Activated T-helper 17 cell treated with anti-CD3 and anti-CD28 coated beads, Interleukin-2, amount 50 U/mL, for 72 hours (primary cell): ENCODE measurements around the gene KCNJ13. TPM values are rescaled to one million over a fixed set of nuclear protein-coding genes. Genes with fewer than 3 reads are reported as not detected.

Source experiments
- ATAC-seq: fragments of 150-1000 bp; cut with Tn5 transposase; replicated peaks from 2 replicates; pipeline ENCODE4 v1.10.0; 2021; ENCODE audit warnings: mild to moderate bottlenecking, moderate library complexity
- H3K27ac Mint-ChIP-seq: one replicate; pipeline ENCODE4 v1.8.0; 2022; ENCODE audit warnings: mixed read lengths
- H3K27me3 Mint-ChIP-seq: one replicate; pipeline ENCODE4 v1.8.0; 2022; ENCODE audit warnings: mixed read lengths
- H3K36me3 Mint-ChIP-seq: one replicate; pipeline ENCODE4 v1.8.0; 2022; ENCODE audit warnings: low read depth, mild to moderate bottlenecking, mixed read lengths
- H3K4me1 Mint-ChIP-seq: one replicate; pipeline ENCODE4 v1.8.0; 2022; ENCODE audit warnings: mixed read lengths
- H3K4me3 Mint-ChIP-seq: one replicate; pipeline ENCODE4 v1.8.0; 2022; ENCODE audit warnings: mild to moderate bottlenecking, mixed read lengths
- H3K9me3 Mint-ChIP-seq: one replicate; pipeline ENCODE4 v1.8.0; 2022; ENCODE audit warnings: mixed read lengths
- total RNA-seq, 2 donors: library from RNA; stranded (reverse); gene quantifications; one replicate each; pipeline ENCODE4 v1.2.3, GENCODE V29; 2022

KCNJ13 gene
- total RNA-seq, 2 donors from 2014 or later: not detected

- ATAC-seq: peak; percentile 100
- no peak overlapping the region for H3K4me3 Mint-ChIP-seq
- H3K9me3 Mint-ChIP-seq: no peaks in the 10 kb centered on the region
- H3K27me3 Mint-ChIP-seq: no peaks in the 10 kb centered on the region
- peak overlapping the region; percentile 26 for H3K27ac Mint-ChIP-seq
- peaks cover 8% of the 10 kb centered on the region for H3K4me1 Mint-ChIP-seq
- peaks cover 52% of the 10 kb centered on the region for H3K36me3 Mint-ChIP-seq
Measured at GRCh38 chr2:232781765-232782164, 5.4 kb upstream of the KCNJ13 start.

DNA sequence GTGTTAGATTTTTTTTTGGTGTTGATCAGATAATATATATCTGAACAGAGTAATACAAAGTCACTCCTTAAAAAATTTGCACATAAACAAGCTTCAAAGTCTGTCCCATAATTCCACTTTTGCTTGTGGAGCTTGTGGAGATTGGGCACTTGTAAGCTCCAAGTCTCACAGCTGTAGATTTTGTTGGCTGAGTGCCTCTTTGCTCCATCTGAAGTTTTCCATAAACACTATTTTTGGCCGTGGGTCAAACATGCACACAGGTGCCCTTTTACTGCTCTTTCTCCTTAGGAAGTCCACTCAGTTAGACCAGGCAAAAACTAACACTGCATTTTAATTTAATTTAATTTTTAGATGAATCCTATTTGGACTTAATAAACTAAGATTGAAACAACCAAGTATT is 3.6 kb upstream of the KCNJ13 start:
- no peaks in the 10 kb centered on the region for H3K9me3 Mint-ChIP-seq
- H3K36me3 Mint-ChIP-seq: peaks cover 59% of the 10 kb centered on the region
- no peak overlapping the region for H3K27ac Mint-ChIP-seq
- peaks cover 8% of the 10 kb centered on the region for H3K4me1 Mint-ChIP-seq
- H3K4me3 Mint-ChIP-seq: no peak overlapping the region
- ATAC-seq: no peak
- H3K27me3 Mint-ChIP-seq: no peaks in the 10 kb centered on the region

DNA sequence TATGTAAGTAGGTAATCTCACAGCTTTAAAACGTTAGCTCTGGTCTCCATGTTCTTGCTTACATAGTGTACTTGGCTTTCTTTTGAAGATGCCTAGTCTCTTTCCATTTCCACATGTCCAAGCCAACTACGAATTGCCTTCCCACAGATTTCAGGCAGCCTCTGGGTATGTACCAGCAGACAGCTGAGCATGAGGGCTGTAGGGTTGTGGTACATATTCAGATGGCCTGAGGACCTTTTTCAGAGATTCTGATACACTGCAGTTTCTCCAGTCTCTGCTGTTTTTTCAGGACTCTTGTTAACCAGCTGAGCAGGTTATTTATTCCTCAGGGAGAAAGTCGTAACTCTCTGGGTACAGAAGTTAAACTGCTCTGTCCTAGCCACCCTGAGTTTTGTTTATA is 3.1 kb upstream of the KCNJ13 start:
- peaks cover 8% of the 10 kb centered on the region for H3K4me1 Mint-ChIP-seq
- H3K4me3 Mint-ChIP-seq: no peak overlapping the region
- peaks cover 58% of the 10 kb centered on the region for H3K36me3 Mint-ChIP-seq
- no peak overlapping the region for H3K27ac Mint-ChIP-seq
- no peak for ATAC-seq
- H3K27me3 Mint-ChIP-seq: no peaks in the 10 kb centered on the region
- H3K9me3 Mint-ChIP-seq: no peaks in the 10 kb centered on the region

GRCh38 chr2:232777276-232777675 is 911 bp upstream of the KCNJ13 start:
- H3K36me3 Mint-ChIP-seq: peaks cover 58% of the 10 kb centered on the region
- peaks cover 15% of the 10 kb centered on the region for H3K4me1 Mint-ChIP-seq
- no peak overlapping the region for H3K27ac Mint-ChIP-seq
- H3K4me3 Mint-ChIP-seq: no peak overlapping the region
- no peak for ATAC-seq
- no peaks in the 10 kb centered on the region for H3K27me3 Mint-ChIP-seq
- no peaks in the 10 kb centered on the region for H3K9me3 Mint-ChIP-seq

DNA sequence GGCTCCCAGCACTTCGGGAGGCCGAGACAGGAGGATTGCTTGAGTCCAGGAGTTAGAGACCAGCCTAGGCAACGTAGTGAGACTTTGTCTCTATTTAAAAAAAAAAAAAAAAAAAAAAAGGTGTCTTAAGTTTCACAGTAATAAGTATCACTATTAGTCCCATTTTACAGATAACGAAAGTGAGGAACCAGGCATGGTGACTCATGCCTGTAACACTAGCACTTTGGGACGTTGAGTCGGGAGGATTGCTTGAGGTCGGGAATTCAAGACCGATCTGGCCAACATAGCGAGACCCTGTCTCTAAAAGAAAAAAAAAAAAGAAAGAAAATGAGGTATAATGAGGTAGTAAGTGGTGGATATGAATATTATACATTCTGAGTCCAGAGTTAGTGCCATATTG is 2.5 kb downstream of the KCNJ13 start:
- ATAC-seq: peak; percentile 44
- Mint-ChIP-seq H3K36me3 (peaks cover 64% of the 10 kb centered on the region), H3K9me3 (no peaks in the 10 kb centered on the region), H3K4me1 (peaks cover 12% of the 10 kb centered on the region), H3K27ac (no peak overlapping the region), H3K27me3 (no peaks in the 10 kb centered on the region), H3K4me3 (no peak overlapping the region)

GRCh38 chr2:232772531-232772930 is 3.8 kb downstream of the KCNJ13 start:
- Mint-ChIP-seq H3K36me3 (peaks cover 66% of the 10 kb centered on the region), H3K27me3 (no peaks in the 10 kb centered on the region), H3K4me1 (peaks cover 12% of the 10 kb centered on the region), H3K4me3 (peak overlapping the region; percentile 1), H3K27ac (peak overlapping the region; percentile 1), H3K9me3 (no peaks in the 10 kb centered on the region)
- ATAC-seq: peak; percentile 73

- H3K27ac Mint-ChIP-seq: peak overlapping the region; percentile 1
- H3K4me1 Mint-ChIP-seq: peaks cover 12% of the 10 kb centered on the region
- H3K9me3 Mint-ChIP-seq: no peaks in the 10 kb centered on the region
- peaks cover 65% of the 10 kb centered on the region for H3K36me3 Mint-ChIP-seq
- peak overlapping the region; percentile 1 for H3K4me3 Mint-ChIP-seq
- no peak for ATAC-seq
- H3K27me3 Mint-ChIP-seq: no peaks in the 10 kb centered on the region
Measured at GRCh38 chr2:232771870-232772269, 4.5 kb downstream of the KCNJ13 start.

DNA sequence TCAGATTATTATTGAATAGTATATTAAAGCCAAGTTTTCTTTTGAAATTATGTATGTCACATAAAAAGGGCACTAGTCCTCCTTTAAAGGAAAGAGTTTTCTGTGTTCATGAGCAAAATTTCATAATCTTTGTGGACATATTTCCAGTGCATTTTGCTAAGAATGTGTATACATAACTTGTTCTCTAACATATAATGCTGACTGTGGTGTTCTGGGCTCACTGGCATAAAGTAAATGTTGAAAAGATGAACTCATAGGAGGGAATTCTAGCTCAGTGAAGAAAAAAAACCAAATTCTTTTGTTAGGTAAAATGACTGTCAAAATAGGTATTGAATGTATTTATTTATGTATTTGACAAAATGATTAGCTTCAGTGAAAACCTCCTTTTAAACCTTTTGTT is 6.2 kb downstream of the KCNJ13 start:
- Mint-ChIP-seq H3K27me3 (no peaks in the 10 kb centered on the region), H3K4me1 (peaks cover 12% of the 10 kb centered on the region), H3K4me3 (no peak overlapping the region), H3K27ac (no peak overlapping the region), H3K36me3 (peaks cover 68% of the 10 kb centered on the region), H3K9me3 (no peaks in the 10 kb centered on the region)
- no peak for ATAC-seq

DNA sequence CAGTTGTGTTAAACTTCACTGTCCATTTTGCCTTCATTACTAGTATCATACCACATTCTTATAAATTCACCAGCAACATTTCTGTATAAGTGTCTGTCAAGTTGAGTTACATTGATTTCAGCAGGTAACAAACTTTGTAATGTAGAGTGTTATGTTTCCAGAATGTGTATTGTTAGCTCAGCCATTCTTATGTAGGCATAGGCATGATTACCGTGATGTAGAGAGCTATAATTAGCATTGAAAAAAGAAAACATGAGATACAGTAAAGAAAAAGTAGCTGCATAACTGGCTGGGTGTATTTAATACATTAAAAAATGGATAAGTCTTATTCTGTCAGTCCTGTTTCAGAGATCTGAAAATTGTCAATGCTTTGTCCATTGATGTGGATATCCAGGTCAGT is 8.5 kb downstream of the KCNJ13 start:
- no peak for ATAC-seq
- Mint-ChIP-seq H3K4me3 (no peak overlapping the region), H3K27me3 (no peaks in the 10 kb centered on the region), H3K4me1 (peaks cover 10% of the 10 kb centered on the region), H3K36me3 (peaks cover 74% of the 10 kb centered on the region), H3K9me3 (no peaks in the 10 kb centered on the region), H3K27ac (peak overlapping the region; percentile 20)

- Mint-ChIP-seq H3K4me1 (peaks cover 14% of the 10 kb centered on the region), H3K27ac (no peak overlapping the region), H3K36me3 (peaks cover 82% of the 10 kb centered on the region), H3K4me3 (no peak overlapping the region), H3K27me3 (no peaks in the 10 kb centered on the region), H3K9me3 (no peaks in the 10 kb centered on the region)
- ATAC-seq: peak; percentile 48
Measured at GRCh38 chr2:232761301-232761907, 15.0 kb downstream of the KCNJ13 start.

DNA sequence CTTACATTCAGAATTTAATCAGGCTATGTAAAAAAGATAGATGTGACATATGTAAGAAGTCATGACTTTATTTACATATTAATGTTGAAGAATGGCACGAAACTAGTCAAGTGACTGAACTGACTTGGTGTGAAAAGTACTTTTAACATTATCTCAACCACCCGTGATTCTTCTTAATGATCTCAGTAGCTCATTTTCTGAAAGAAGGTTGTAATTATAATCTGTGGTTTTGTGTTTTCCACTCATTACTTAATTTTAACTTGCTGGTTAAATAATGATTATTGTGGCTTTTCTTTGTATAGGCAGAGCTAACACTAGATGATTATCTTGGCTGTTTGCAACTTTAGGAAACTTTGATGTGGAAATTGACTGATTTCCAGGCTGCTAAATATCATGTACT is 18.5 kb downstream of the KCNJ13 start:
- Mint-ChIP-seq H3K27ac (peak overlapping the region; percentile 61), H3K4me1 (peaks cover 22% of the 10 kb centered on the region), H3K9me3 (no peaks in the 10 kb centered on the region), H3K4me3 (peak overlapping the region; percentile 6), H3K27me3 (no peaks in the 10 kb centered on the region), H3K36me3 (peaks cover 78% of the 10 kb centered on the region)
- peak; percentile 34 for ATAC-seq

GRCh38 chr2:232750135-232750671 is 26.2 kb downstream of the KCNJ13 start:
- no peak for ATAC-seq
- no peaks in the 10 kb centered on the region for H3K9me3 Mint-ChIP-seq
- H3K4me3 Mint-ChIP-seq: no peak overlapping the region
- H3K27ac Mint-ChIP-seq: peak overlapping the region; percentile 30
- H3K36me3 Mint-ChIP-seq: peaks cover 74% of the 10 kb centered on the region
- H3K27me3 Mint-ChIP-seq: no peaks in the 10 kb centered on the region
- H3K4me1 Mint-ChIP-seq: no peaks in the 10 kb centered on the region

DNA sequence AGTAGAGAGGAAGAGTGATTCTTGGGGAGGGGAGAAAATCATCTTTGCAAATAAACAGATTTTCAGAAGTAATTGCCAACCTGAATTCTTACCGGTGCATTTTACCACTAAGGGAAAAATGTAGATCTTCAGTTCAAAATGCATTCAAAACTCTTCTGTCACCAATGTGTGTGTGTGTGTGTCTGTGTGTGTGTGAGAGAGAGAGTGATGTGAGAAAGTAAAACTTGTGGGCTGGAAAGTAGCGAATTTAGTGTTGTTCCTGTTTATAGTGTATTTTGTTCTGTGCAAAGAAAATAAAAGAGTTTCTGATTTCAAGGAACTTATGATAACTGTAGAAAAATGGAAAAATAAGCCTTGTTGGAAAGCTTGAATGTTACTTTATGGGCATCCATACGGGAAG is 27.0 kb downstream of the KCNJ13 start:
- Mint-ChIP-seq H3K27me3 (no peaks in the 10 kb centered on the region), H3K27ac (no peak overlapping the region), H3K4me1 (no peaks in the 10 kb centered on the region), H3K36me3 (peaks cover 77% of the 10 kb centered on the region), H3K9me3 (no peaks in the 10 kb centered on the region), H3K4me3 (no peak overlapping the region)
- ATAC-seq: no peak

DNA sequence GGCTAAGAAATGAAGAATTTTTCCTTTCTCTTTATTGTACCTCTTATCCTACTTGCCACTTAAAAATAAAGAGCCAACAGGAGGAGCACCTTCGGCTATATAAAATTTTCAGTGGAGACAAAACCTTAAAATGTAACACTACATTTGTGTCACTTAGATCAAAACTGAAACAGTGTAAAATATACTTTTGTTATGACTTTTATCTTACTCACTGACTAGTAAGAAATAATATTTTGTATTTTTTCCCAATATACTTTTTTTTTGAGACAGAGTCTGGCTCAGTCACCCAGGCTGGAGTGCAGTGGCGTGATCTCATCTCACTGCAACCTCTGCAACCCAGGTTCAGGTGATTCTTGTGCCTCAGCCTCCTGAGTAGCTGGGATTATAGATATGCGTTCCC is 28.3 kb downstream of the KCNJ13 start:
- peak; percentile 76 for ATAC-seq
- H3K36me3 Mint-ChIP-seq: peaks cover 68% of the 10 kb centered on the region
- H3K9me3 Mint-ChIP-seq: no peaks in the 10 kb centered on the region
- H3K27ac Mint-ChIP-seq: peak overlapping the region; percentile 76
- H3K4me3 Mint-ChIP-seq: no peak overlapping the region
- no peaks in the 10 kb centered on the region for H3K27me3 Mint-ChIP-seq
- H3K4me1 Mint-ChIP-seq: no peaks in the 10 kb centered on the region

DNA sequence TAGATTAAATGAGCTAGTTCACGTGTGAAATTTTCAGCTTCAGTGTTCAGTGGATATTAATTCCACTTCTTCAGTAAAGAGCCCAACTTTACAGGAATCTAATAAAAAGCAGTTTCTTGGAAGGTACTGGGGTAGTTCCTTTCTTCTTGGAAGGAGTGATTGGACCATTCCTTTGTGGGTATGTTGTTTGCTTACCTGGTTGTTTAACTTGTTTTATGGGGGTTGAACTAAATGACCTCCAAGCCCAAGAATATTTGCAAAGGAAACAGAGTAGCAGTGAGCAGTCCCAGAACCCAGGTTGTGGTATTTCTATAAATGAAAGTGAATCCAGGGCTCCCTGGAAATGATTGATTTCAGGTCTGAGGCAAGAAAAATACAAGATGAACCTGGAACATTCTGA is 31.4 kb downstream of the KCNJ13 start:
- ATAC-seq: no peak

More for the DNA sequence above, 31.4 kb downstream of the KCNJ13 start:
- H3K9me3 Mint-ChIP-seq: no peaks in the 10 kb centered on the region
- H3K4me3 Mint-ChIP-seq: no peak overlapping the region
- H3K27ac Mint-ChIP-seq: no peak overlapping the region
- no peaks in the 10 kb centered on the region for H3K27me3 Mint-ChIP-seq
- H3K36me3 Mint-ChIP-seq: peaks cover 51% of the 10 kb centered on the region
- H3K4me1 Mint-ChIP-seq: peaks cover 4% of the 10 kb centered on the region
